ENCODE data around the gene GK.
"Not testable (repeated sequence)": the region's sequence is repeated elsewhere in the genome, so short reads cannot be mapped to it uniquely, and the experiment has no call there.

The GK gene

GRCh38 chrX:30654989-30655607, 1.9 kb downstream of the GK start:
- Histone ChIP-seq H3K27ac (ENCODE audit: low read depth, low read length) (no peak overlapping the region), H3K4me1 (ENCODE audit: insufficient read depth, low read length) (no peaks in the 10 kb centered on the region), H3K4me3 (ENCODE audit: low read length) (no peak overlapping the region), H3K9ac (ENCODE audit: low read depth, low read length) (no peak overlapping the region), H3K9me3 (ENCODE audit: insufficient read depth, low read depth, low read length) (no peaks in the 10 kb centered on the region), H3K36me3 (ENCODE audit: insufficient read depth, low read length) (no peaks in the 10 kb centered on the region), H3K27me3 (ENCODE audit: insufficient read depth, low read length) (peaks cover 3% of the 10 kb centered on the region; the same call in 1 of the 2 replicates)
- WGBS: 83% methylated on average over 1 of the region's 2 CpGs

- H3K4me3 ChIP-seq (ENCODE audit: low read length): no peak overlapping the region
Observed at GRCh38 chrX:30655991-30656390, 2.8 kb downstream of the GK start.

GRCh38 chrX:30657196-30658161, 4.3 kb downstream of the GK start:
- H3K4me1 ChIP-seq (ENCODE audit: insufficient read depth, low read length): no peaks in the 10 kb centered on the region
- H3K36me3 ChIP-seq (ENCODE audit: insufficient read depth, low read length): no peaks in the 10 kb centered on the region
- H3K27ac ChIP-seq (ENCODE audit: low read depth, low read length): no peak overlapping the region
- H3K4me3 ChIP-seq (ENCODE audit: low read length): no peak overlapping the region
- no peaks in the 10 kb centered on the region for H3K9me3 ChIP-seq (ENCODE audit: insufficient read depth, low read depth, low read length)
- no peak overlapping the region for H3K9ac ChIP-seq (ENCODE audit: low read depth, low read length)
- 89% methylated on average over 2 of the region's 5 CpGs for WGBS
- H3K27me3 ChIP-seq (ENCODE audit: insufficient read depth, low read length): peaks cover 3% of the 10 kb centered on the region; the same call in 1 of the 2 replicates

More at GRCh38 chrX:30655991-30656390, 2.8 kb downstream of the GK start:
- peaks cover 3% of the 10 kb centered on the region; the same call in 1 of the 2 replicates for H3K27me3 ChIP-seq (ENCODE audit: insufficient read depth, low read length)
- H3K9me3 ChIP-seq (ENCODE audit: insufficient read depth, low read depth, low read length): no peaks in the 10 kb centered on the region
- WGBS: 100% methylated on average over 2 of the region's 3 CpGs
- no peaks in the 10 kb centered on the region for H3K4me1 ChIP-seq (ENCODE audit: insufficient read depth, low read length)
- H3K9ac ChIP-seq (ENCODE audit: low read depth, low read length): no peak overlapping the region
- H3K27ac ChIP-seq (ENCODE audit: low read depth, low read length): no peak overlapping the region
- no peaks in the 10 kb centered on the region for H3K36me3 ChIP-seq (ENCODE audit: insufficient read depth, low read length)

- H3K27ac ChIP-seq (ENCODE audit: low read depth, low read length): no peak overlapping the region
- no peaks in the 10 kb centered on the region for H3K36me3 ChIP-seq (ENCODE audit: insufficient read depth, low read length)
- no peaks in the 10 kb centered on the region for H3K4me1 ChIP-seq (ENCODE audit: insufficient read depth, low read length)
- WGBS: 100% methylated on average over 1 of the region's 2 CpGs
- H3K9me3 ChIP-seq (ENCODE audit: insufficient read depth, low read depth, low read length): no peaks in the 10 kb centered on the region
- H3K9ac ChIP-seq (ENCODE audit: low read depth, low read length): no peak overlapping the region
- no peaks in the 10 kb centered on the region for H3K27me3 ChIP-seq (ENCODE audit: insufficient read depth, low read length)
- H3K4me3 ChIP-seq (ENCODE audit: low read length): no peak overlapping the region
Observed at GRCh38 chrX:30659421-30659820, 6.2 kb downstream of the GK start.

- WGBS: 92% methylated on average over 6 of the region's 6 CpGs
- Histone ChIP-seq H3K27ac (ENCODE audit: low read depth, low read length) (no peak overlapping the region), H3K4me3 (ENCODE audit: low read length) (no peak overlapping the region), H3K4me1 (ENCODE audit: insufficient read depth, low read length) (no peaks in the 10 kb centered on the region), H3K27me3 (ENCODE audit: insufficient read depth, low read length) (no peaks in the 10 kb centered on the region), H3K9ac (ENCODE audit: low read depth, low read length) (no peak overlapping the region), H3K9me3 (ENCODE audit: insufficient read depth, low read depth, low read length) (no peaks in the 10 kb centered on the region), H3K36me3 (ENCODE audit: insufficient read depth, low read length) (no peaks in the 10 kb centered on the region)
Observed at GRCh38 chrX:30661228-30661627, 8.0 kb downstream of the GK start.

- Histone ChIP-seq H3K36me3 (ENCODE audit: insufficient read depth, low read length) (no peaks in the 10 kb centered on the region), H3K4me1 (ENCODE audit: insufficient read depth, low read length) (no peaks in the 10 kb centered on the region), H3K27me3 (ENCODE audit: insufficient read depth, low read length) (no peaks in the 10 kb centered on the region), H3K9me3 (ENCODE audit: insufficient read depth, low read depth, low read length) (no peaks in the 10 kb centered on the region), H3K4me3 (ENCODE audit: low read length) (no peak overlapping the region), H3K27ac (ENCODE audit: low read depth, low read length) (no peak overlapping the region), H3K9ac (ENCODE audit: low read depth, low read length) (no peak overlapping the region)
- WGBS: no CpG with 5 or more reads among the region's 2 CpGs
Observed at GRCh38 chrX:30663322-30663721, 10.1 kb downstream of the GK start.

- Histone ChIP-seq H3K27ac (ENCODE audit: low read depth, low read length) (no peak overlapping the region), H3K4me1 (ENCODE audit: insufficient read depth, low read length) (no peaks in the 10 kb centered on the region), H3K9ac (ENCODE audit: low read depth, low read length) (no peak overlapping the region), H3K4me3 (ENCODE audit: low read length) (no peak overlapping the region), H3K36me3 (ENCODE audit: insufficient read depth, low read length) (no peaks in the 10 kb centered on the region), H3K9me3 (ENCODE audit: insufficient read depth, low read depth, low read length) (no peaks in the 10 kb centered on the region), H3K27me3 (ENCODE audit: insufficient read depth, low read length) (no peaks in the 10 kb centered on the region)
Observed at GRCh38 chrX:30665471-30665870, 12.2 kb downstream of the GK start.

- Histone ChIP-seq H3K27ac (ENCODE audit: low read depth, low read length) (no peak overlapping the region), H3K4me1 (ENCODE audit: insufficient read depth, low read length) (no peaks in the 10 kb centered on the region), H3K9ac (ENCODE audit: low read depth, low read length) (no peak overlapping the region), H3K9me3 (ENCODE audit: insufficient read depth, low read depth, low read length) (no peaks in the 10 kb centered on the region), H3K36me3 (ENCODE audit: insufficient read depth, low read length) (no peaks in the 10 kb centered on the region), H3K4me3 (ENCODE audit: low read length) (no peak overlapping the region), H3K27me3 (ENCODE audit: insufficient read depth, low read length) (no peaks in the 10 kb centered on the region)
- 100% methylated on average over 2 of the region's 2 CpGs for WGBS
Observed at GRCh38 chrX:30666094-30666493, 12.9 kb downstream of the GK start.

- H3K27me3 ChIP-seq (ENCODE audit: insufficient read depth, low read length): no peaks in the 10 kb centered on the region
- H3K4me3 ChIP-seq (ENCODE audit: low read length): no peak overlapping the region
- no peaks in the 10 kb centered on the region for H3K36me3 ChIP-seq (ENCODE audit: insufficient read depth, low read length)
- H3K9ac ChIP-seq (ENCODE audit: low read depth, low read length): no peak overlapping the region
- no peak overlapping the region for H3K27ac ChIP-seq (ENCODE audit: low read depth, low read length)
- no peaks in the 10 kb centered on the region for H3K9me3 ChIP-seq (ENCODE audit: insufficient read depth, low read depth, low read length)
- WGBS: 95% methylated on average over 4 of the region's 4 CpGs
- no peaks in the 10 kb centered on the region for H3K4me1 ChIP-seq (ENCODE audit: insufficient read depth, low read length)
Observed at GRCh38 chrX:30668581-30668980, 15.4 kb downstream of the GK start.

- not testable (repeated sequence) for H3K4me3 ChIP-seq (ENCODE audit: low read length); H3K36me3 ChIP-seq (ENCODE audit: insufficient read depth, low read length); H3K4me1 ChIP-seq (ENCODE audit: insufficient read depth, low read length); H3K27ac ChIP-seq (ENCODE audit: low read depth, low read length); H3K9me3 ChIP-seq (ENCODE audit: insufficient read depth, low read depth, low read length); H3K27me3 ChIP-seq (ENCODE audit: insufficient read depth, low read length); H3K9ac ChIP-seq (ENCODE audit: low read depth, low read length)
- WGBS: no CpG with 5 or more reads among the region's 3 CpGs
Observed at GRCh38 chrX:30671189-30671588, 18.0 kb downstream of the GK start.

GRCh38 chrX:30673127-30673796, 20.0 kb downstream of the GK start:
- no peaks in the 10 kb centered on the region for H3K4me1 ChIP-seq (ENCODE audit: insufficient read depth, low read length)
- H3K27me3 ChIP-seq (ENCODE audit: insufficient read depth, low read length): no peaks in the 10 kb centered on the region
- no peaks in the 10 kb centered on the region for H3K9me3 ChIP-seq (ENCODE audit: insufficient read depth, low read depth, low read length)
- H3K27ac ChIP-seq (ENCODE audit: low read depth, low read length): no peak overlapping the region
- WGBS: 95% methylated on average over 4 of the region's 4 CpGs
- H3K4me3 ChIP-seq (ENCODE audit: low read length): no peak overlapping the region
- no peak overlapping the region for H3K9ac ChIP-seq (ENCODE audit: low read depth, low read length)
- no peaks in the 10 kb centered on the region for H3K36me3 ChIP-seq (ENCODE audit: insufficient read depth, low read length)
